GM20000 (cell line): Measurements from ENCODE around the gene OR56B4.

ENCODE experiments used
- DNase-seq: peaks from one replicate; pipeline ENCODE4 v3.0.0; 2012; ENCODE audit warnings: low spot score
- CTCF ChIP-seq: IDR thresholded peaks from 2 replicates; pipeline ENCODE4 v1.5.1; 2012; ENCODE audit warnings: mild to moderate bottlenecking, control low read depth; ENCODE audit errors: extremely low read depth, missing control alignments

Gene OR56B4

GRCh38 chr11:6084587-6084986 lies 22.9 kb upstream of the OR56B4 start:
- DNase-seq: no peak
- TF ChIP-seq CTCF: no peak

- TF ChIP-seq CTCF: no peak
- DNase-seq: no peak
Measured at GRCh38 chr11:6094186-6094585, 13.3 kb upstream of the OR56B4 start.

- no peak for TF ChIP-seq CTCF
- no peak for DNase-seq
Measured at GRCh38 chr11:6095798-6096197, 11.7 kb upstream of the OR56B4 start.

DNA sequence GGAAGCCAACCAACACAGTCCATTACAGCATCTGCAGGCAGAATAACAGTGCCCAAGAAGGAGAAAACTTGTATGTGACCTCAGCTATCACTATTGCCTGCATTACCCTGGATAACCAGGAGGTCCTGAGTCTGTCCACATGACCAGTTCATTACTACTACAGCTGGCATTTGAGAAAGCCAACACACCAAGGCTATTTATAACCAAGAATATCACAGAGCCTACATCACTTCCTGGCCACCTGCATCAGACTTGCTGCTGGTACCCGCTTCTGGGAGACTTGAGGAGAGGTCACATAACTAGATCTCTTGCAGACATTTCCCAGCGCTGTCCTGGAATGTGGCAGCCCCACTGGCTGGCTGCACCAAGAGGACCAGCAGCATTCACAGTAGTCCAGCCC lies 11.1 kb upstream of the OR56B4 start:
- TF ChIP-seq CTCF: no peak
- no peak for DNase-seq

GRCh38 chr11:6099577-6099976 lies 7.9 kb upstream of the OR56B4 start:
- no peak for DNase-seq
- TF ChIP-seq CTCF: no peak

GRCh38 chr11:6110011-6110410 lies 2.5 kb downstream of the OR56B4 start:
- TF ChIP-seq CTCF: no peak
- DNase-seq: no peak

DNA sequence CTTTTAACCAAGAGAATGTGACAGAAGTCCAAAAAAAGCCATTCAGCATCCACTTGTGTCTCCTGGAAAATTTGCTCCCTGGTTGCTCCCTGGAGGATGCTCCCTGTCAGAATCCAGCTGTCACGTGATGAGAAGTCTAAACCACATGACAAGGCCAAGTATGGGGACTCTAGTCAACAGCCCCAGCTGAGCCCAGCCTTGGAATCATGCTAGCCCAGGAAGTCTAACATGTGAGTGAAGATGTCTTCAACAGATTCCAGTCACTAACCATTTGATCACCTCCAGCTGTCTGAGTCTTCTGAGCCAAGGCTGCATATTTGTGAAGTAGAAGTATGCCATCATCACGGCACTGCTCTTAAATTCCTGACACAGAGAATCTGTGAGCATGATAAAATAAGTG lies 4.2 kb downstream of the OR56B4 start:
- no peak for DNase-seq
- no peak for TF ChIP-seq CTCF
